SHP77 treated with DMSO at 0.1 percent for 48 hours (cell line): ENCODE data around the gene NCL.
A peak's percentile ranks its signal among the peaks of the same experiment; 100 is the strongest.
"Not testable (repeated sequence)": the region's sequence is repeated elsewhere in the genome, so short reads cannot be mapped to it uniquely, and the experiment has no call there.

Source experiments
- DNase-seq: peaks from one replicate; lab custom pipeline; 2025; lab: John Stamatoyannopoulos, UW

NCL gene

DNA sequence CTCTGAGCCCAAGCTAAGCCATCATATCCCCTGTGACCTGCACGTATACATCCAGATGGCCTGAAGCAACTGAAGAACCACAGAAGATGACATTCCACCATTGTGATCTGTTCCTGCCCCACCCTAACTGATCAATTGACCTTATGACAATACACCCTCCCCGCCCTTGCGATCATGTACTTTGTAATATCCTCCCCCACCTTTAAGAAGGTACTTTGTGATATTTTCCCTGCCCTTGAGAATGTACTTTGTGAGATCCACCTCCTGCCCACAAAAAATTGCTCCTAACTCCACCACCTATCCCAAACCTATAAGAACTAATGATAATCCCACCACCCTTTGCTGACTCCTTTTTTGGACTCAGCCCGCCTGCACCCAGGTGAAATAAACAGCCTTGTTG lies 33.8 kb downstream of the NCL start:
- DNase-seq = not testable (repeated sequence)

DNA sequence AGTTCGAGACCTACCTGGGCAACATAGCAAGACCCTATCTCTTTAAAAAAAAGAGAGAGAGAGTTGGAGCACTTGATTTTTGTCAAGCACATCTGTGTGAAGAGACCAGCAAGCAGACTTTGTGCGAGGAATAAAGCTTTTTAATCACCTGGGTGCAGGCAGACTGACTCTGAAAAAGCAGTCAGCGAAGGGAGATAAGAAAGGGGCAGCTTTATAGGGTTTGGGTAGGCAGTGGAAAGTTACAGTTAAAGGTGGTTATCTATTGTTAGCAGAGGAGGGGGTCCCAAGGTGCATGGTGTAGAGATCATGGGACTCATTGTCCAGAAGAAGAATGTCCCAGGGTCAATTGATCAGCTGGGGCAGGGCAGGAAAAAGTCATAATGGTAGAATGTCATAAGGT lies 34.4 kb downstream of the NCL start:
- DNase-seq = no peak

DNA sequence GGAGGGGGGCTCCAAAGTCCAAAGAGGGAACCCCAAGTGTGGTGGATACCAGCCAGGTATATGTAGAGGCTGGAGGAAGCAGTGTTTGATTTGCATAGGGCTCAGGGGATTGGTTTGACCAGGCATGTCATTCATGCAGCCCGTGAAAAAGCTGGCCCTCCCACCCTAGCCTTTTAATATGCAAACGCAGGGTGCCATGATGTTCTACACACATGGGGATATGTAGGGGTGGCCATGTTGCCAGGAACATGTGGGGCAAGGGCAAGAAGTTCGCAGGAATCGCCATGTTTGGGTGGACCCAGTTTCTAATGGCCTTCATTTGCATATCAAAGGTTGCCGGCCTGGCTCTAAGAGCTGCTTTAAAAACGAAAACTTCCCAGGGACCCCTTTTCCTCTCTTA lies 35.1 kb downstream of the NCL start:
- DNase-seq = no peak

DNA sequence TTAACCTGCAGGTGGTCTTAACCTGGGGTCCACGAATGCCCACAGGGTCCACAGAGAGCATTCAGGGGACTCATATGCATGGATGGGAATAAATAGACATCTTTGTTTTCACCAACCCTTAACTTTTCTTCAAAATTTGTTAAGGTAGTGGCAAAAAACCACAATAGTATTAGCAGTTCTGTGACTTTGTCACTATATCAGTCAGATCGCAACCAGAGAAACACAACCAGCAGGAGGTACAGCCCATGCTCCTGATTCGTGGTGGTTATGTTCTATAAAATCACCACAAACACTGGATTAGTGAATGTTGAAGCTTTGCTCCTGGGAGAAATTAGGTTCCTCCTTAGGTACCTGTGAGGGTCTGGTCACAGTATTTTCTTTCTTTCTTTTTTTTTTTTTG lies 37.2 kb downstream of the NCL start:
- no peak for DNase-seq

DNA sequence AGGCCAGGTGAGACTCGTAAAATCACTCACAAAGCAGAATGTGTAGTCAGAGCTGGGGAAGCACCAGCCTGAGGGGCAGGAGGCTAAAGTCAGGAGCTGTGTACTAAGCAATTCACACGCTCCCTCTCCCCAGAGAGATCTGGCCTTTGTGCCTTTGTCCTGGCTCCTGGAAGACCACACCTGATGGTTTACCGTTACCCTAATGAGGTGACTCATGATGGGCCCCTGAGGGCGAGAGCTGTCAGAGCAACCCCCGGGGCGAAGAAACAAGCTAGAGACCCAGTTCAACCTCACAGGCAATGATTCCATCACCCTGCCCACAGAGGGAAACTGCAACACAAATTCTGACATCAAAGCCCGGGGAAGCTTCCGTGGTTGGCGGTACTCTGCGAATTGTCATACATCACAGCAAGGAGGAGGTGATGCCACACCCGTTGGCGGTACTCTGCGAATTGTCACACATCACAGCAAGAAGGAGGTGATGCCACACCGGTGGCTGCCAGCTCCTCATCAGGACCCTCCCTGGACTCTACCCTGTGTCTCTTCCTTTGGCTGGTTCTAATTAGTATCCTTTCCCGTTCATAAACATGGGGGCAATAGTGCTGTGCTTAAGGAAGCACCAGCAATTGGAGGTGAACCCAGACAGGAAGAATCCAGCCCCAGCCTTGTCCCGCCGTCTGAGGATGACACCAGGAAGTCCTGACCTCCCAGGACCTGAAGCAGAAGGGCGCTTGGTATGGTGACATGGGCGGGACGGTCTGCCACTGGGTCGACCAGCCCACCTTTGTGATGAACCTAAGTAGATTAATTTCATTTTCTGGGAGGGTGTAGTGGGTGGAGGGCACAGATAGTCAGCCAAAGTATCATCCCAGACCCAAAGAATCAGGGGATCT lies 38.2 kb downstream of the NCL start:
- DNase-seq = no peak

DNA sequence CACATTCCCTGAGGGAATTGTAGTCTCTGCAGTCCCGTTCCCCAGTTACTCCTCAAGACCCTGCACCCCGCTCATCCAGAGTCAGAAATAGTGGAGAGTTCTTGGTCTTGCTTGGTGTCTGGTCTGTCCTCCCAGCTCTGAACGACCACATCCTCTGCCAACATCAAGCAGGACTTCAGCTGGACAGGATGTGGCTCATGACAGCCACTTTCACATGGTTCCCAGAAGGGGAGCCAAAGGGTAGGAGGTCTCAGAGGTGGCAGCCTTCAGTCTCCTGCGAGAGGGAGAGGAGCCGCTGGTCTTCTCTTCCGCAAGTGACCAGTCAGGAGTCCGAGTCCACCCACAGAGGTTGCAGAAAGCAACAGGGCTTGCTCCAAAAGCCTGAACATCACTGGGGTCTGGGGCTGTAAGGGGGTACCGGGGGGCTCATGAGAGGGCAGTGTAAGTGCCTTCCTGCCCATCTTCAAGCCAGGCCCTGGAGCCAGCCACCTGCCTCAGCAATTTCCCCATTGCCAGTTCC lies 38.9 kb downstream of the NCL start:
- no peak for DNase-seq

DNA sequence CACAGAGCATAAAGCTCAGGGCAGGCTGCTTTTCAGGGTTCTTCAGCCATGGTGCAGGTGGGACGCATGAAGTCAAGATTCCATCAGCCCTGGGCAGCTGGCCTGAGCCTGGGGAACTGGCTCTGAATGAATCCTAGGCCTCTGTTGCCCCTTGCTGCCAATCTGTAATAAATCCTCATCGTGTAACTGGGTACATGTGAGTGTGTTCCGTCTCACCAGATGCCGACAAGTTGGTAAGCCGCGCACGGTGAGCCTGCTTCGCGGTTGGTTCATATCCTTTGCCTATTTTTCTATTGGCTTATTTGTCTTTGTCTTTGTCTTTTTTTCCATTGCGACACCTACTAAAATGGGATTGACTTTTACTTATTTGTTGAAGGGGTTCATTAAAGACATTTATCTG lies 41.1 kb downstream of the NCL start:
- no peak for DNase-seq

DNA sequence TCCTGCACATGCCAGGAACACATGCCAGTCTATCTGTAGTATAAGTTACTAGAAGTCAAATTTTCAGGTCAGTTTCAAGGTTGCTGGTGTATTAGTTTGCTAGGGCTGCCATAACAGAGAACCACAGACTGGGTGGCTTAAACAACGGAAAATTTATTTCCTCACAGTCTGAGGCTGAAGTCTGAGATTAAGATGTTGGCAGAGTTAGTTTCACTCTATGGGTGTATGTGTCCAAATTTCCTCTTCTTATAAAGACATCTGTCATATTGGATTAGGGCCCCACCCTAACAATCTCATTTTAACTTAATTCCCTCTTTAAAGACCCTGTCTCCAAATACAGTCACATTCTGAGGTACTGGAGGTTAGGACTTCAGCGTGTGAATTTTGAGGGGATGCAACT lies 42.2 kb downstream of the NCL start:
- no peak for DNase-seq

DNA sequence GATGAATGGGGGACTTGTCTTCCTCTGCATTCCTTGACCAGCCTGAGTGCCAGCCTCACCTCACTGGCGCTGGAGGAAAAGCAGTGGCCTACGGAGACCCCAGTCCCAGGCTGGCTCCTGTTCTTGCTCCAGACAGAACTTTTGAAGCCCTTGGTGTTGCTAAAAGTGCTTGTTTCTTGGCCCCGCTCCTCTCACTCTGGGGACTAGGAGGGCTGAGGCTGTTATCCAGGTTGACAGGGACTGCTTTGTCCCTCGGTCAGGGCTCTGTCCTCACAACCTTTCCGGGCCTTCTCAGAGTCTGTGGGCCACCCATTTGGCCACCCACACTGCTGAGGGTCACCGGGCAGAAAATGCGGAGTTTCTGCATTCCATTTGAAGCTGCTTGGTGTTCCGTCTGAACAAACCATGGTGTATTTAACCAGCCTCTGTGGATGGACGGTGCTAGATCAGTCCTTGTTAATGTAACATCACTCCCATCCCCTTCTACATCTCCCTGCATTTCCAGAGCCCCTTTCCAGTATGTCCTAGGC lies 43.2 kb downstream of the NCL start:
- no peak for DNase-seq

DNA sequence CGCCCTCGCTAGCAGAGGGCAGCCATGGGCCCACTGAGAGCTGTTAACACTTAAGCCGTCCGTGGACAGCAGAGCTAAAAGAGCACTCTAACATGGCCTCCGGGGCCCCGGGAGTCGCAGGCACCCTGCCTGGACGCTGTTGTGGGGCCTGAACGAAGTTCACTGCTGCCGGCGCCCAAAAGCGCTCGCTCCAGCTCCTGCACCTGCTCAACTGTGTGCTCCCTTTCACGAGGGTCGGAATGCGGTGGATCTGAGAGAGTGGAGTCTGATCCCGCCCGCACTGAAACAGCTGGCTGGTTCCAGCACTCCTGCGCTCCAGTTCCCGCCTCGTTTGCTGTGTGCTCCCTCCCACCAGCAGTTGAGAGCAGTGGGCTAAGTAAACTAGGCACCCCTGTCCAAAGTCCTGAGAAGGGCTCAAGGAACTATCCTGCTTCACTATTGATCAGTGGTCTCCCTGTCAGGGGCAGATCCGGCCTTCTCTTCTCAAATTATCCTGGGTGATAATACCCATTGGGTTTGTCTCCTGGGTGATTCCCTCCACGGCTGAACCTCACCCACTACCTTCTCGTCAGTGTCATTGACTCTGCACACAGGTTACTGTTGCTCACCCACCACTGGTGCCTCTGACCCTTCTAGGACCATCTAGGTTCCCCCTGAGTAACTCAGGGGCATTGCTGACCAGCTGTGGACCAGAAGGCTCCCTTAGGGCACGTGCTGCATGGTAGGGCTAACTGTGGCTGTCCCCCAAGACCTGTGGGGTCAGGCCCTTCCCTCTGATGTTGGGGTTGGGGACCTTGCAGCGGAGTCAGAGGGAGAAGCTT lies 45.3 kb downstream of the NCL start:
- no peak for DNase-seq

DNA sequence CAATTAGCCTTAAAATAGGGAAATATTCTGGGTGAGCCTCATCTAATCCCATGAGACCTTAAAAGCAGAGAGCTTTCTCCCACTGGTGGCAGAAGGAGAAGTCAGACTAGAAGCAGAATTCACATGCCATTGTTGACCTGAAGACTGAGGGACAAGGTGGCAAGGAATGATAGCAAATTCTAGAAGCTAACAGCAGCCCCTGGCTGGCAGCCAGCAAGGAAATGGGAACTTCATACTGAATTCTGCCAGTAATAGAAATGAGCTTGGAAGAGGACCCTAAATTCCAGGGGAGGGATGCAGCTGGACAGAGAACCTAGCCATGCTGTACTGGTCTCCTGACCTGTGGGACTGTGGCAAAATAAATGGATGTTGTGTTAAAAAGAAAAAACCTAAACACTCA lies 49.3 kb downstream of the NCL start:
- no peak for DNase-seq

DNA sequence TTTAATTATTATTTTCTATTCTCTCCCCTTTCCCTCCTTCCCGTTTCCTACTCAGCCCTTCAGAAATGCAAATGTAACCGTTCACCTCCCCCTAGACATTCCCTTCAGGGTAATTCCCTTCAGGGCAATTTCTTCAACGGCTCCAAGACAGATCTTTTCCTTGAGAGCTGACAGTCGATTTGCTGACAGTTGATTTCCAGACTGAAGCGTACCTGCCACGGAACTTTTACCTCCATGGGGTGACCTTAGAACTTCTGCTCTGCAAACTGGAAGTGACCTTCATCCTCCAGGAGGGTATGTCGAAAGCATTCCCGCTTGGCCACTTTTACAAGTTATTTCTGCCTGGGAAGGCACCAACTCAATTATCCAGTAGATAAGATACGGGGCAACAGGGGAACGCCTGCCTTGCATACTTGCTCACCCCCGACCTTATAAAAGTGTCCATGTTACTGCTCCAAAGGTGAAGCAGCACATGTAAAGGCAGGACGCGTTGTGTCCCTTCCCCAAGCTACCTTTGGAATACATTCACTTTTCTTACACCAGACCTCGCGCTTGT lies 50.3 kb downstream of the NCL start:
- no peak for DNase-seq

DNA sequence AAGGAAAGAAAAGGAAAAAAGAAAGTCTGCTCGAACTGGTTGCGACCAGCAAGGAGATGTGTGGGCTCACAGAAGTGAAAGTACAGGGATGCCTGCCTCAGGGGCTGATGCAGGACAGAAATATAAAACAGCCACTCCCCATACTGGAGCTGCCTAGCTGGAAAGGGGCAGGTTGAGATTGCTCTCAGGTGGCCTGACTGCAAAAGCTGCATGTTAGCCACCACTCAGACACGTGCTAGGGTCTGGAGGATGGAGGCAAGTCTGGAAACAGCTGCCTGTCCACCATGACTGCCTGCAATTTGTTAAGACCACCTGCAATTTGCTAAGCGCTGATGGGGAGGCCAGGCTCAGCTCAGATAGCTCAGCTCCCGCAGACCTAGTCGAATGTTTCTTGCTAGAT lies 50.8 kb downstream of the NCL start:
- DNase-seq = no peak

DNA sequence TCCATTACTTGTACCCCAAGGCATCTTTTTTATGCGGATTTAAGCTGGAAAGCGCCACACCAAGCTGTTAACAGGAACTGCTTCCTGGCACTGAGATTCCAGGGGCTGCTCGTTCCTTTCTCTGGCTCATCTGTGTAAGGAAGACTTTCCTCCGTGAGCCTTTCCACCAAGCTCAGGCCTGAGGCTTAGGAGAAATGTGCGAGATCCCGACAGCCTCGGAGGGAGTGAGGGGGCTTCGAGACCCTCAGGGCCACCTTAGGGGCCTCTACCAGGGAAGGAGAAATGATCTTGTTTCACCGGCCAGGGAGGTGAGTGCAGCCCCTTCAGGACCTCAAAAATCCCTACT lies 51.7 kb downstream of the NCL start:
- DNase-seq = no peak

DNA sequence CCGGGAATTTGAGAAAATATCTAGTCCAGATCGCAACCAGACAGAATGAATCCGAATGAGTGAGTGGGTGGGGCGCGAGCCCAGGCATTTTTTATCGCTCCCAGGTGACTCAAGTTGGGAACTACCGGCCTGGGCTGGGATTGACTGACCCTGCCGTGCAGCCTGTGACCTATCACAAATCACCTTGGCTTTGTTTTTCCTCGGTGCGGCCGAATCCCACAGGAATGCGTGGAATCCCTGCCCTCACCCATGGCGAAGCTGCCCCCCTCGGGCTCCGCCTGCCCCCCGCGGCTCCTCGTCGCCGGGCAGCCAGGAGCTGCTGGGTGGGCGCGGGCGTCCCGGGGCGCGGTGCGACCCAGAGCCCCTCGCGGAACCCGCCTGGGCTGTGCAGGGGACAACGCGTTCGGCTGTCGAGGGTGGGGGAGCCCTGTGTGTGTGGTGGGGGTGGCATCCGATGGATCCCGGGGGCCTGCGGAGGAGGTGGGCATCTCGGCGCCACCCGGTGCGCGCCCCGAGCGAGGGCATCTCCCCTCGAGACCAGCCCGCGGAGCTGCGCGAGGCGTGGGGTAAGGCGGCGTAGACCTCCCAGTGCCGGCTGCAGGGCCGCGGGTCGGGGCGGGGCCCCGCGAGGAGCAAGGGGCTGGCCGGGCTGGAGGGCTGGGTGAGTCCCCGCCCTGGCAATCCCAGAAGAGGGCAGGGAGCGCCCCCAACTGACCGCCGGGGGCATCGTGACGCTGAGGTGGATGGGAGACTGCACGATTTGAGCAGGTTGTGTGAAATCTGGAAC lies 52.3 kb downstream of the NCL start:
- DNase-seq = peak; percentile 43

DNA sequence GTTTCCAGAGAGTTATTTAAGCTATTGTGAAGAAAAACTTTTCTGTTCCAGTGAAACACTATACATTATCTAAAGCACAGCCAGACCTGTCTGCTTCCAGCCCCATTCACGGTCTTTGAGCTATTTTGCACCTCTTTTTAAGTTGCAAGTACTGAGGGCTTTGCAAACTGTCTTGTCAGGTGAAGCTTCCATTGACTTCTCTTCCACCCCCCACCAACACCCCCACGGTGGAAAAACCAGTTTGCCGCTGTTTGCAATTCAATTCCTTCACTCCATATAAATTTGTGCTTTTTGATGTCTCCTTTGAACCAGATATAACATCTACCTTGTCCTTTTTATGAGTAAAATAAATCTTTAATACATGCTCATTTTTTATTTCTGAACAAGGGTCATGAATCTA lies 53.0 kb downstream of the NCL start:
- DNase-seq = no peak

DNA sequence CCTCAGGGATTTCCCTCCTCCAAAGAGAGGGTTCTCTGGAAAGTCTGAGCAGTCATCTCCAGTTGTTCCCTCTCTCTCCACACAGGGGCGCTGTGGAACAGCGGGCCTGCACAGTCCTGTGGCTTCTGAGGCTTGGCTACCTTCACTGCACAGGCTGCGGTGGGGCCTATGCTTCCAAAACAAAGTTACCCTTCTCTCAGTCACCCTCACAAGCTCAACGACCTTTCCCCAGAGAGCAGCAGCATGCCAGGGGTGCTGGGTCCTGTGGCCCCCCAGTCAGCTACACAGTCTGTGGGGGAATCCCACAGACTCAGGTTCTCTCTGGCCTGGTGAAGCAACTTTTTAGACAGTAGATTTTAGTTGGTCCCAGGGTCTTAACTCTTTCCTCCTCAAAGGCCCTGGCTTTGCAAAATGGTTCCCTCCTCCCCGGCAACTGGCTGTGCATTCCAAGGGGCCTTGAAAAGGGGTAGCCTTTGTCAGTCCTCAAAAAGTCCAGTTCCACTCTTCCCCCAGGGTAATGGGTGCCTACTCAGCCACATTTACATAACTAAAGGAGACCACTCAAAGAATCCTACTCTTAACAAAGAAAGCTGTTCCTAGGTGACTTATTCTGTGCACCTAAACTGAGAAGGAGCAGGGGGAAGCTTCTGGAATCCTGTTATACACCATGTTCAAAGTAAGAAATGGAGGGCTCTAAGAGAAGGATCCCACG lies 53.8 kb downstream of the NCL start:
- no peak for DNase-seq

DNA sequence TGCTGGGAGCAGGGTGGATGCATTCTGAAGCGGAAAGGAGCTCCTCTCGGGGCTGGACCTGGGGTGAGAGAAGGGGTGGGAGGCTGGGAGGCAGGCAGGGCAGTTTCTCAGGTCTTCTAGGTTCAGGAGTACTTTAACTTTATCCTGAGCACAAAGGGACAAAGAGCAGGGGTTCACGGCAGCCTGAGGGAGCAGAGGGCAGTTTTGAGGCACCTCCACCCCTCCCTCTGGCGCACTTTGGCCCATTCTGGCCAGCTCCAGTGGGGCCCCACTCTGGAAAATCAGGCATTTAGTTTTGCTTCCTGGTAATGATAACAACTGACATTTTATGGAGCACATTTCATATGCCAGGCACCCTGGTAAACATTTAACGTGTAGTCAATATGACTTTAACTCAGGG lies 54.5 kb downstream of the NCL start:
- DNase-seq = no peak

DNA sequence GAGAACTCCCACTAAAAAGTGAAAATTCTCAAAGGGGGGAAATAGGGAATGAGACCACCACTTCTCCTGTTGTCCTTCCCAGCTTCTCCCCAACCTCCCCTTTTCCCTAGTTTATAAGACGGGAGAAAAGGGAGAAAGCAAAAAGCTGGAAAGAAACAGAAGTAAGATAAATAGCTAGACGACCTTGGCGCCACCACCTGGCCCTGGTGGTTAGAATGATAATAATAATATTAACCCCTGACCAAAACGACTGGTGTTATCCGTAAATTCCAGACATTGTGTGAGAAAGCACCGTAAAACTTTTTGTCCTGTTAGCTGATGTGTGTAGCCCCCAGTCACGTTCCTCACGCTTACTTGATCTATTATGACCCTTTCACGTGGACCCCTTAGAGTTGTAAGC lies 56.0 kb downstream of the NCL start:
- not testable (repeated sequence) for DNase-seq

DNA sequence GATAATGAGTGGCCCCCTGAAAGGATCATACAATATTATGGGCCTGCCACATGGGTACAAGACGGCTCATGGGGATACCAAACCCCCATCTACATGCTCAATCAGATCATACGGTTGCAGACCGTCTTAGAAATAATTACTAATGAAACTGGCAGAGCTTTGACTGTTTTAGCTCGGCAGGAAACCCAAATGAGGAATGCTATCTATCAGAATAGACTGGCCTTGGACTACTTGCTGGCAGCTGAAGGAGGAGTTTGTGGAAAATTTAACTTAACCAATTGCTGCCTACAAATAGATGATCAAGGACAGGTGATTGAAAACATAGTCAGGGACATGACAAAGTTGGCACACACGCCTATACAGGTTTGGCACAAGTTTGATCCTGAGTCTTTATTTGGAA lies 56.6 kb downstream of the NCL start:
- not testable (repeated sequence) for DNase-seq
